Parathyroid adenoma (tissue), 2 donors: ENCODE results near the gene RCOR1.

Experiments
- H2AFZ ChIP-seq: fragments of 300-600 bp; sonication (generic); one replicate; pipeline ENCODE4 v1.7.0; 2017; ENCODE audit warnings: antibody characterized with exemption, mild to moderate bottlenecking
- H3K27ac ChIP-seq: fragments of 300-600 bp; sonication (generic); one replicate; pipeline ENCODE4 v1.7.0; 2017
- H3K27me3 ChIP-seq: fragments of 300-600 bp; sonication (generic); one replicate; pipeline ENCODE4 v1.7.0; 2017; ENCODE audit warnings: low read length; ENCODE audit not compliant: control insufficient read depth, insufficient read depth
- H3K36me3 ChIP-seq: fragments of 300-600 bp; sonication (generic); one replicate; pipeline ENCODE4 v1.7.0; 2017; ENCODE audit warnings: low read length; ENCODE audit not compliant: control insufficient read depth, insufficient read depth
- H3K4me1 ChIP-seq: fragments of 300-600 bp; sonication (generic); one replicate; pipeline ENCODE4 v1.7.0; 2017; ENCODE audit warnings: control low read depth
- H3K4me2 ChIP-seq: fragments of 300-600 bp; sonication (generic); one replicate; pipeline ENCODE4 v1.7.0; 2017; ENCODE audit warnings: low read length
- H3K4me3 ChIP-seq: fragments of 300-600 bp; sonication (generic); one replicate; pipeline ENCODE4 v1.7.0; 2017; ENCODE audit warnings: low read depth, low read length
- H3K79me2 ChIP-seq: fragments of 300-600 bp; sonication (generic); one replicate; pipeline ENCODE4 v1.7.0; 2017; ENCODE audit warnings: control low read depth
- H3K9ac ChIP-seq: fragments of 300-600 bp; sonication (generic); one replicate; pipeline ENCODE4 v1.7.0; 2017; ENCODE audit warnings: mild to moderate bottlenecking
- H3K9me3 ChIP-seq: fragments of 300-600 bp; sonication (generic); one replicate; pipeline ENCODE4 v1.7.0; 2017; ENCODE audit warnings: low read length; ENCODE audit not compliant: control insufficient read depth
- CTCF ChIP-seq: fragments of 300-600 bp; sonication (generic); IDR thresholded peaks from one replicate; pipeline ENCODE4 v1.7.0; 2017; ENCODE audit warnings: antibody characterized with exemption, mild to moderate bottlenecking
- donor health status: primary hyperparathyroidism.

The RCOR1 gene

DNA sequence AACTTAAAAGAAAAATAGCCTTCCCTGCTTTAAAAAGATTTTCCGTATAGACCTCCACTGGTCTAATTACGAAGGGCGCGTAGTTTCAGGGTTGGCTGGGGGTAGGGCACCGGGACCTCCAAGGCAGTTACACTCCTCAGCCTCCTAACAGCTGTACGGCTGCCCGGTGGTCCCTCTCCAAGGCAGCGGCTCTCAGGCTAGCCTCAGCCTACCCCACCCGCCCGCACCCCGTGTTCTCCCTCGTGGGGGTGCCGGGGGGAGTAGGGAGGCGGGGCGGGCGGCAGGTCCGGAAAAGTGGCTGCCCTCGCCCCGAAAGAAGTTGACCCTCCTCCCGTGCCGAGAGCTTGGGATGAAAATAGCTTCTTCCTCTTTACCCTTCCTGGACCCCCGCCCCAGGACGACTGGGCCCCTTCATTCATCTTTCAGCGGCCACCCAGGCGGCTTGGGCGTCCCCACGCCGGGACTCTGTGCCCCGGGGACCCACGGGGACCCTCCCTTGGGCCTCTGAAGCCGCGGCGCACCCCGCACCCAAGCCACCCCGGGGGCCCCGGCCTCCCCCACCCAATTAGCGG is 991 bp upstream of the RCOR1 start:
- H3K79me2 ChIP-seq = peaks cover 3% of the 10 kb centered on the region
- H3K4me2 ChIP-seq = peak overlapping the region; percentile 81
- H3K9me3 ChIP-seq = no peaks in the 10 kb centered on the region
- peak overlapping the region; percentile 91 for H3K9ac ChIP-seq
- H3K36me3 ChIP-seq = no peaks in the 10 kb centered on the region
- no peaks in the 10 kb centered on the region for H3K27me3 ChIP-seq
- H3K27ac ChIP-seq = peak overlapping the region; percentile 87
- peak overlapping the region; percentile 87 for H2AFZ ChIP-seq
- TF ChIP-seq CTCF = no peak
- peaks cover 2% of the 10 kb centered on the region for H3K4me1 ChIP-seq
- H3K4me3 ChIP-seq = peak overlapping the region; percentile 93

DNA sequence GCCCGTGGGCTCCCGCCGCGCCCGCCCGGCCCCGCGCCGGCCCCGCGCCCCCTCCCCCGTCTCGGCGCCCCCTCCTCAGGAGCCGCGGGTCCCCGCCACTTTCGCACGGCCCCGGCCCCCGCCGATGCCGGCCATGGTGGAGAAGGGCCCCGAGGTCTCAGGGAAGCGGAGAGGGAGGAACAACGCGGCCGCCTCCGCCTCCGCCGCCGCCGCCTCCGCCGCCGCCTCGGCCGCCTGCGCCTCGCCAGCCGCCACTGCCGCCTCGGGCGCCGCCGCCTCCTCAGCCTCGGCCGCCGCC is 263 bp downstream of the RCOR1 start:
- Histone ChIP-seq H3K9ac (no peak overlapping the region), H3K36me3 (no peaks in the 10 kb centered on the region), H3K4me1 (peaks cover 2% of the 10 kb centered on the region), H3K9me3 (no peaks in the 10 kb centered on the region), H3K4me3 (peak overlapping the region; percentile 75), H3K27me3 (no peaks in the 10 kb centered on the region), H3K4me2 (peak overlapping the region; percentile 93), H3K27ac (peak overlapping the region; percentile 67), H2AFZ (peak overlapping the region; percentile 90), H3K79me2 (peaks cover 3% of the 10 kb centered on the region)
- TF ChIP-seq CTCF = no peak

DNA sequence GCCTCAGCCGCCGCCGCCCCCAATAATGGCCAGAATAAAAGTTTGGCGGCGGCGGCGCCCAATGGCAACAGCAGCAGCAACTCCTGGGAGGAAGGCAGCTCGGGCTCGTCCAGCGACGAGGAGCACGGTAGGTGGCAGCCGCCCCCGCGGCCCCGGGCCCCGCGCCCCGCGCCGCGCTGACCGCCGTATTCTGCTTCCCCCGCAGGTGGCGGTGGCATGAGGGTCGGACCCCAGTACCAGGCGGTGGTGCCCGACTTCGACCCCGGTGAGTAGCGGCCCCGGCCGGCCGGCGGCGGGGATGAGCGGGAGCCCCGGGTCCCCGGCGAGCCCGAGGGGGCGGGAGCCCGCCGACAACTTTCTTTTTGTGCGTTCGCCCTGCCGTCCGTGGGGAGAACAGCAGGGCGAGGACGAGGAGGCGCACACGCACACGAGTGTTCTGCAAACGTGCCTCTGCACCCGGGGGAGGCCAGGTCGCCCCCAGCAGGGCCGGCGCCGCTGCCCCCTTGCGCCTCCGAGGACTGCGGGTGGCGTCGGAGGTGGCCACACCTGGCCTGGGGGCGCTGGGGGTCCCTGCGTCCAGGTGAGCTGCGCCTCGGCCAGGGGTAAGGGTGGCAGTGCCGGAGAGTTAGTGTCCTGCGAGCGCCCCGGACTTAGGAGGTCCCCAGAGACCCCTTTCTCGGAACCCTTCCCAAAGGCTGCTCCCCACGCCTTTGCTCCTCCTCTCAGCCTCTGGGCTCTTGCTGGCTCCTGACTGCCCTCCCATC is 794 bp downstream of the RCOR1 start:
- peak overlapping the region; percentile 44 for H3K9ac ChIP-seq
- no peaks in the 10 kb centered on the region for H3K36me3 ChIP-seq
- H3K9me3 ChIP-seq = no peaks in the 10 kb centered on the region
- no peaks in the 10 kb centered on the region for H3K27me3 ChIP-seq
- H2AFZ ChIP-seq = peak overlapping the region; percentile 90
- H3K27ac ChIP-seq = peak overlapping the region; percentile 67
- H3K4me3 ChIP-seq = peak overlapping the region; percentile 75
- TF ChIP-seq CTCF = peak; percentile 25
- peaks cover 8% of the 10 kb centered on the region for H3K79me2 ChIP-seq
- peaks cover 2% of the 10 kb centered on the region for H3K4me1 ChIP-seq
- peak overlapping the region; percentile 93 for H3K4me2 ChIP-seq

GRCh38 chr14:102593825-102594137 is 1.3 kb downstream of the RCOR1 start:
- Histone ChIP-seq H3K36me3 (no peaks in the 10 kb centered on the region), H3K9me3 (no peaks in the 10 kb centered on the region), H3K4me2 (peak overlapping the region; percentile 93), H3K27ac (peak overlapping the region; percentile 67), H3K79me2 (peaks cover 10% of the 10 kb centered on the region), H2AFZ (peak overlapping the region; percentile 90), H3K9ac (peak overlapping the region; percentile 44), H3K4me3 (peak overlapping the region; percentile 75), H3K4me1 (peaks cover 2% of the 10 kb centered on the region), H3K27me3 (no peaks in the 10 kb centered on the region)
- no peak for TF ChIP-seq CTCF
